Smooth muscle cell (in vitro differentiated cells): ENCODE results near the gene DYSF. TPM values are rescaled to one million over a fixed set of nuclear protein-coding genes. Genes with fewer than 3 reads are reported as not detected.

Experiments
- DNase-seq: peaks from one replicate; lab custom pipeline; 2025; ENCODE audit not compliant: unreplicated experiment; lab: John Stamatoyannopoulos, UW
- H2AFZ ChIP-seq: fragments of 200-600 bp; sonication (generic); 2 replicates; pipeline ENCODE4 v1.6.0; 2016; ENCODE audit warnings: antibody characterized with exemption, low read depth, mild to moderate bottlenecking
- H3F3A ChIP-seq: fragments of 200-600 bp; sonication (generic); 2 replicates; pipeline ENCODE4 v1.6.0; 2017; ENCODE audit warnings: antibody characterized with exemption, low read depth
- H3K27ac ChIP-seq: fragments of 200-600 bp; sonication (generic); 2 replicates; pipeline ENCODE4 v1.5.1; 2016; ENCODE audit warnings: low read depth, mild to moderate bottlenecking
- H3K27me3 ChIP-seq: fragments of 200-600 bp; sonication (generic); 2 replicates; pipeline ENCODE4 v1.6.1; 2016; ENCODE audit warnings: low read depth, mild to moderate bottlenecking
- H3K36me3 ChIP-seq: fragments of 200-600 bp; sonication (generic); 2 replicates; pipeline ENCODE4 v1.5.1; 2016; ENCODE audit warnings: low read depth
- H3K4me1 ChIP-seq: fragments of 200-600 bp; sonication (generic); 2 replicates; pipeline ENCODE4 v1.5.1; 2016; ENCODE audit warnings: low read depth
- H3K4me2 ChIP-seq: fragments of 200-600 bp; sonication (generic); 2 replicates; pipeline ENCODE4 v1.6.0; 2016; ENCODE audit warnings: mild to moderate bottlenecking
- H3K4me3 ChIP-seq: fragments of 200-600 bp; sonication (generic); 2 replicates; pipeline ENCODE4 v1.5.1; 2016; ENCODE audit warnings: mild to moderate bottlenecking
- H3K79me2 ChIP-seq: fragments of 200-600 bp; sonication (generic); 2 replicates; pipeline ENCODE4 v1.6.0; 2016; ENCODE audit warnings: low read depth, mild to moderate bottlenecking
- H3K9ac ChIP-seq: fragments of 200-600 bp; sonication (generic); 2 replicates; pipeline ENCODE4 v1.6.0; 2016; ENCODE audit warnings: low read depth
- H3K9me3 ChIP-seq: fragments of 200-600 bp; sonication (generic); replicated peaks from 2 replicates; pipeline ENCODE4 v1.5.1; 2016; ENCODE audit warnings: low read depth
- H4K20me1 ChIP-seq: fragments of 200-600 bp; sonication (generic); 2 replicates; pipeline ENCODE4 v1.6.0; 2016; ENCODE audit warnings: low read depth
- CTCF ChIP-seq: fragments of 200-600 bp; sonication (generic); IDR thresholded peaks from 2 replicates; pipeline ENCODE4 v1.5.1; 2017; ENCODE audit warnings: borderline replicate concordance, mild to moderate bottlenecking, antibody characterized with exemption; ENCODE audit not compliant: insufficient read depth, poor library complexity, severe bottlenecking
- WGBS: methylation state at CpG from one replicate; pipeline ENCODE4 v1.1.7; 2016; ENCODE audit warnings: low lambda C conversion rate; 5-methylcytosine and 5-hydroxymethylcytosine counted together
- polyA plus RNA-seq: library from polyadenylated mRNA; unstranded; fragments of >200 nt; fragmentation: Nextera tagmentation; extraction: Ambion mirVana; gene quantifications from 2 replicates; pipeline ENCODE4 v1.2.1, GENCODE V29; 2016
- total RNA-seq: library from RNA; depleted of rRNA; stranded (reverse); fragments of >200 nt; gene quantifications from 2 replicates; pipeline ENCODE4 v1.2.3, GENCODE V29; 2014

Gene DYSF
- total and polyA plus RNA-seq, 2 experiments from 2014 or later = 0.64 to 1.6 TPM

GRCh38 chr2:71554706-71555056 is 101.3 kb downstream of the DYSF start:
- Histone ChIP-seq H3K27ac (no peak overlapping the region), H4K20me1 (no peaks in the 10 kb centered on the region), H3K4me1 (no peaks in the 10 kb centered on the region), H3K9ac (no peak overlapping the region), H3K27me3 (no peaks in the 10 kb centered on the region), H3K4me2 (no peak overlapping the region), H3F3A (no peaks in the 10 kb centered on the region), H3K79me2 (no peaks in the 10 kb centered on the region), H3K36me3 (no peaks in the 10 kb centered on the region), H3K4me3 (no peak overlapping the region), H3K9me3 (no peaks in the 10 kb centered on the region), H2AFZ (no peak overlapping the region)
- TF ChIP-seq CTCF = no peak
- no peak for DNase-seq
- WGBS = 100% methylated on average over 1 of the region's 2 CpGs

GRCh38 chr2:71555798-71556454 is 102.6 kb downstream of the DYSF start:
- Histone ChIP-seq H3K79me2 (no peaks in the 10 kb centered on the region), H3F3A (no peaks in the 10 kb centered on the region), H4K20me1 (no peaks in the 10 kb centered on the region), H3K27ac (no peak overlapping the region), H3K9ac (no peak overlapping the region), H2AFZ (no peak overlapping the region), H3K4me1 (no peaks in the 10 kb centered on the region), H3K36me3 (no peaks in the 10 kb centered on the region), H3K4me2 (no peak overlapping the region), H3K4me3 (no peak overlapping the region), H3K27me3 (no peaks in the 10 kb centered on the region), H3K9me3 (no peaks in the 10 kb centered on the region)
- DNase-seq = no peak
- TF ChIP-seq CTCF = no peak
- 90% methylated on average over 21 of the region's 21 CpGs for WGBS

- H3F3A ChIP-seq = no peaks in the 10 kb centered on the region
- no peaks in the 10 kb centered on the region for H4K20me1 ChIP-seq
- DNase-seq = no peak
- H3K36me3 ChIP-seq = no peaks in the 10 kb centered on the region
- H3K27ac ChIP-seq = no peak overlapping the region
- H3K4me1 ChIP-seq = no peaks in the 10 kb centered on the region
- H3K9me3 ChIP-seq = no peaks in the 10 kb centered on the region
- no peak overlapping the region for H3K4me2 ChIP-seq
- H3K79me2 ChIP-seq = no peaks in the 10 kb centered on the region
- no peaks in the 10 kb centered on the region for H3K27me3 ChIP-seq
- no peak overlapping the region for H2AFZ ChIP-seq
- WGBS = 91% methylated on average over 5 of the region's 5 CpGs
- no peak for TF ChIP-seq CTCF
- H3K9ac ChIP-seq = no peak overlapping the region
- H3K4me3 ChIP-seq = no peak overlapping the region
Measured at GRCh38 chr2:71556692-71557250, 103.4 kb downstream of the DYSF start.

GRCh38 chr2:71557321-71557720 is 104.0 kb downstream of the DYSF start:
- TF ChIP-seq CTCF = no peak
- no peak overlapping the region for H3K4me2 ChIP-seq
- H3K9ac ChIP-seq = no peak overlapping the region
- no peaks in the 10 kb centered on the region for H3K36me3 ChIP-seq
- H3K4me3 ChIP-seq = no peak overlapping the region
- no peak overlapping the region for H2AFZ ChIP-seq
- no peak overlapping the region for H3K27ac ChIP-seq
- no peaks in the 10 kb centered on the region for H4K20me1 ChIP-seq
- no peaks in the 10 kb centered on the region for H3K9me3 ChIP-seq
- H3K79me2 ChIP-seq = no peaks in the 10 kb centered on the region
- H3K4me1 ChIP-seq = no peaks in the 10 kb centered on the region
- H3K27me3 ChIP-seq = no peaks in the 10 kb centered on the region
- no peaks in the 10 kb centered on the region for H3F3A ChIP-seq
- DNase-seq = no peak
- 90% methylated on average over 6 of the region's 6 CpGs for WGBS
